Sigmoid colon (tissue), 7 donors: Measurements from ENCODE around the gene OR52E5. TPM values are rescaled to one million over a fixed set of nuclear protein-coding genes. Genes with fewer than 3 reads are reported as not detected.

Experiments
- DNase-seq: peaks from one replicate; pipeline ENCODE4 v3.0.0-alpha.2; 2019
- H3K27ac ChIP-seq, 4 donors: fragments of 200-600 bp; sonication (generic); one replicate each; pipeline ENCODE4 v1.5.1; 2016 to 2019; ENCODE audit warnings: mild to moderate bottlenecking in 1 of 4
- H3K27me3 ChIP-seq, 3 donors: fragments of 200-600 bp; sonication (generic); one replicate each; pipeline ENCODE4 v1.5.1; 2019; ENCODE audit warnings: mild to moderate bottlenecking in 1 of 3
- H3K36me3 ChIP-seq, 4 donors: fragments of 200-600 bp; sonication (generic); one replicate each; pipeline ENCODE4 v1.5.1; 2016 to 2019
- H3K4me1 ChIP-seq, 4 donors: fragments of 200-600 bp; sonication (generic); one replicate each; pipeline ENCODE4 v1.5.1; 2017 to 2019
- H3K4me3 ChIP-seq, 4 donors: fragments of 200-600 bp; sonication (generic); one replicate each; pipeline ENCODE4 v1.5.1; 2017 to 2019; ENCODE audit warnings: mild to moderate bottlenecking in 2 of 4, moderate library complexity in 1 of 4
- H3K9me3 ChIP-seq, 4 donors: fragments of 200-600 bp in 3 of 4; sonication (generic) in 3 of 4; one replicate each; pipeline versions ENCODE4 v1.5.1 to v1.6.1; 2013 to 2019
- EP300 ChIP-seq, 4 donors: sonication (generic); formaldehyde crosslinking; IDR thresholded peaks; one replicate each; pipeline ENCODE4 v1.6.1; 2017; ENCODE audit warnings: antibody characterized with exemption in 4 of 4
- POLR2A ChIP-seq, 2 donors: fragments of 450-650 bp; IDR thresholded peaks; one replicate each; pipeline ENCODE4 v1.6.1; 2016; ENCODE audit warnings: antibody characterized with exemption in 2 of 2, mild to moderate bottlenecking in 2 of 2, moderate library complexity in 2 of 2
- POLR2AphosphoS5 ChIP-seq, 4 donors: sonication (generic); formaldehyde crosslinking; IDR thresholded peaks; one replicate each; pipeline ENCODE4 v1.6.1; 2017; ENCODE audit warnings: antibody characterized with exemption in 4 of 4
- WGBS, 2 donors: extraction: QIAGEN DNeasy Blood & Tissue Kit; methylation state at CpG; one replicate each; pipeline ENCODE4 v1.1.7; 2013; 5-methylcytosine and 5-hydroxymethylcytosine counted together
- intact Hi-C: fragments of 100-400 bp; cut with DNase I; formaldehyde crosslinking; loops from one replicate; pipeline ENCODE4 v1.15.1; 2023
- polyA plus RNA-seq, 3 donors: library from polyadenylated mRNA; stranded (reverse); fragments of 200-250 nt; gene quantifications; one replicate each; pipeline ENCODE4 v1.2.3, GENCODE V29; 2013
- total RNA-seq, 4 donors: library from RNA; depleted of rRNA; stranded (reverse); fragments of >200 nt; gene quantifications; one replicate each; pipeline ENCODE4 v1.1.0, GENCODE V29; 2016
- TF ChIP-seq, protein P1 (sequence below), 4 experiments: fragments of 450-650 bp in 3 of 4; fragments of 200-600 bp in 1 of 4; IDR thresholded peaks; one replicate each; pipeline ENCODE4 v1.5.1; 2016 to 2019; ENCODE audit warnings: antibody characterized with exemption in 4 of 4, mild to moderate bottlenecking in 3 of 4, moderate library complexity in 2 of 4
- donor health status: healthy with polysubstance abuse.
- donor health status: Bipolar disorder and iron deficiency.
- donor health status: healthy.

OR52E5 gene
- total and polyA plus RNA-seq, 7 donors = not detected

DNA sequence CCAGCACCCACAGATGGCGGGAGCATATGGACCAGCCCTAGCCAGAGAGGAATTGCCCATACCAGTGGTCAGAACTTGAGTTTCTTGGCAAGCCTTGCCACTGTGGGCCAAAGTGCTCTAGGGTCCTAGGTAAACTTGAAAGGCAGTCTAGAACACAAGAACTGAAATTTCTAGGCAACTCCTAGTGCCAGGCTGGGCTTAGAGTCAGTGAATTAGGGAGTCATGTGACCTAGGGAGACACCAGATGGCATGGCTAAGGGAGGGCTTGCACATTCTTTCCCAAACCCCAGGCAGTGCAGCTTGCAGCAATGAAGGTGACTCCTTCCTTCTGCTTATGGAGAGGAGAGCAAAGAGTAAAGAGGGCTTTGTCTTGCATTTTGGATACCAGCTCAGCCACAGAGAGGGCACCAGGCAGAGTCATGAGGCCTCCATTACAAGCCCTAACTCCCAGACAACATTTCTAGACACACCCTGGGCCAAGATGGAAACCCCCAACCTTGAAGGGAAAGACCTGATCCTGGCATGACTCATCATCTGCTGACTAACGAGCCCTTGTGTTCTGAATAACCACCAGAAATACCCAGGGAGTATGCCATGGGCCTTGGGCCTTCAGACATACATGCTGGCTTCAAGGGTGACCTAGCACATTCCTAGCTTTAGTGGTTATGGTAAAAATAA lies 29.9 kb downstream of the OR52E5 start:
- no peaks in the 10 kb centered on the region for H3K36me3 ChIP-seq
- H3K4me3 ChIP-seq = no peak overlapping the region
- H3K4me1 ChIP-seq = no peaks in the 10 kb centered on the region
- WGBS, 2 donors = 71 to 83% methylated on average over 2 of the region's 2 CpGs
- intact Hi-C loops = no loop called here
- no peak for TF ChIP-seq EP300 (IDR thresholded peaks at IDR 0.05)
- TF ChIP-seq POLR2A (IDR thresholded peaks at IDR 0.05) = no peak
- no peak for TF ChIP-seq POLR2AphosphoS5 (IDR thresholded peaks at IDR 0.05)
- TF ChIP-seq, protein P1, sequence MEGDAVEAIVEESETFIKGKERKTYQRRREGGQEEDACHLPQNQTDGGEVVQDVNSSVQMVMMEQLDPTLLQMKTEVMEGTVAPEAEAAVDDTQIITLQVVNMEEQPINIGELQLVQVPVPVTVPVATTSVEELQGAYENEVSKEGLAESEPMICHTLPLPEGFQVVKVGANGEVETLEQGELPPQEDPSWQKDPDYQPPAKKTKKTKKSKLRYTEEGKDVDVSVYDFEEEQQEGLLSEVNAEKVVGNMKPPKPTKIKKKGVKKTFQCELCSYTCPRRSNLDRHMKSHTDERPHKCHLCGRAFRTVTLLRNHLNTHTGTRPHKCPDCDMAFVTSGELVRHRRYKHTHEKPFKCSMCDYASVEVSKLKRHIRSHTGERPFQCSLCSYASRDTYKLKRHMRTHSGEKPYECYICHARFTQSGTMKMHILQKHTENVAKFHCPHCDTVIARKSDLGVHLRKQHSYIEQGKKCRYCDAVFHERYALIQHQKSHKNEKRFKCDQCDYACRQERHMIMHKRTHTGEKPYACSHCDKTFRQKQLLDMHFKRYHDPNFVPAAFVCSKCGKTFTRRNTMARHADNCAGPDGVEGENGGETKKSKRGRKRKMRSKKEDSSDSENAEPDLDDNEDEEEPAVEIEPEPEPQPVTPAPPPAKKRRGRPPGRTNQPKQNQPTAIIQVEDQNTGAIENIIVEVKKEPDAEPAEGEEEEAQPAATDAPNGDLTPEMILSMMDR (IDR thresholded peaks at IDR 0.05) = no peak
- no peak for DNase-seq
- peaks cover 0 to 3% (median 2%) of the 10 kb centered on the region in 4 donors for H3K9me3 ChIP-seq
- H3K27me3 ChIP-seq = no peaks in the 10 kb centered on the region
- no peak overlapping the region for H3K27ac ChIP-seq

GRCh38 chr11:5923427-5923776 lies 30.4 kb downstream of the OR52E5 start:
- no peak for TF ChIP-seq POLR2A (IDR thresholded peaks at IDR 0.05)
- TF ChIP-seq, protein P1 (IDR thresholded peaks at IDR 0.05) = no peak
- TF ChIP-seq EP300 (IDR thresholded peaks at IDR 0.05) = no peak
- TF ChIP-seq POLR2AphosphoS5 (IDR thresholded peaks at IDR 0.05) = no peak
- intact Hi-C loops = no loop called here
- peaks cover 0 to 3% (median 2%) of the 10 kb centered on the region in 4 donors for H3K9me3 ChIP-seq
- DNase-seq = no peak
- H3K4me1 ChIP-seq = no peaks in the 10 kb centered on the region
- no peak overlapping the region for H3K4me3 ChIP-seq
- H3K27me3 ChIP-seq = no peaks in the 10 kb centered on the region
- H3K27ac ChIP-seq = no peak overlapping the region
- no peaks in the 10 kb centered on the region for H3K36me3 ChIP-seq

DNA sequence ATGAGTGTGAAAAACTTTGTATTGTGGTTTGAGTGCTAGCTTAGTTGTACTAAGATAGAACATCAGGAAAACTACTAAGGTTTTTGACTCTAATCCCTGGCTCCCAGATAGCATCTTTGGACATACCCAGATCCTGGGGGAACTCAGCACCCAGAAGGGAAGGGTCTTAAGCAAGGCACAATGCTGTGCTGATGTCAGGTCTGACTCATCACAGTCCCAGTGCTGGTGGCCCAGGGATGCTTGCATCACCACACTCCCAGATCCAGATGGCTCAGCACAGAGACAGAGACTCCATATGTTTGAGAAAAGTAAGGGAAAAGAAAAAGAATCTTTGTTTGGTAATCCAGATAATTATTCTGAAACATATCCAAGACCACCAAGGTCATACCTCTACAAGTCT lies 30.8 kb downstream of the OR52E5 start:
- peaks cover 0 to 3% (median 2%) of the 10 kb centered on the region in 4 donors for H3K9me3 ChIP-seq
- intact Hi-C loops = no loop called here
- no peak overlapping the region for H3K4me3 ChIP-seq
- no peak for TF ChIP-seq POLR2A (IDR thresholded peaks at IDR 0.05)
- no peak for TF ChIP-seq EP300 (IDR thresholded peaks at IDR 0.05)
- TF ChIP-seq, protein P1 (IDR thresholded peaks at IDR 0.05) = no peak
- TF ChIP-seq POLR2AphosphoS5 (IDR thresholded peaks at IDR 0.05) = no peak
- H3K36me3 ChIP-seq = no peaks in the 10 kb centered on the region
- H3K4me1 ChIP-seq = no peaks in the 10 kb centered on the region
- H3K27ac ChIP-seq = no peak overlapping the region
- DNase-seq = no peak
- no peaks in the 10 kb centered on the region for H3K27me3 ChIP-seq

DNA sequence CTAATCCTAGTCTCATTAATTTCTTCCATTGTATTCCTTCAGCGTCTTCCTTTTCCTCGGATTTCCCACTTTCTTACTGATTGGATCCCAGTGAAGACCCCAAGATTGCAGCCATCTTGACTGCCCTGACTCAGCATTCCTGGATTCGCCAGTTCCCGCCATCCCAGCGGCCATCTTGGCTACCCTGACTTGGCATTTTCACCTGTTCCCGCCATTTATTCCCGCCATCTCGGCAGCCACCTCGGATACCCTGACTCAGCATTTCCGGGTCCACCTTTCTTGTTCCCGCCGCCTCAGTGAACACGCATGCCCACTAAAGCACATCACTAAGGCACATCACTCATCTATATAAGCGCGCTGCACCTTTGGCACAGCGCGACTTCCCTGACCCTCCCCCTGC lies 35.3 kb downstream of the OR52E5 start:
- no peaks in the 10 kb centered on the region for H3K4me1 ChIP-seq
- TF ChIP-seq POLR2AphosphoS5 (IDR thresholded peaks at IDR 0.05) = no peak
- TF ChIP-seq, protein P1 (IDR thresholded peaks at IDR 0.05) = no peak
- DNase-seq = no peak
- no peaks in the 10 kb centered on the region for H3K27me3 ChIP-seq
- H3K36me3 ChIP-seq = no peaks in the 10 kb centered on the region
- H3K4me3 ChIP-seq = no peak overlapping the region
- WGBS, 2 donors = 96 to 97% methylated on average over 17 of the region's 17 CpGs
- H3K9me3 ChIP-seq = peaks cover 0 to 3% (median 1%) of the 10 kb centered on the region in 4 donors
- intact Hi-C loops = no loop called here
- H3K27ac ChIP-seq = no peak overlapping the region

- 87% methylated on average over 15 of the region's 15 CpGs for WGBS, 2 donors
- TF ChIP-seq POLR2A (IDR thresholded peaks at IDR 0.05) (no peak), POLR2AphosphoS5 (IDR thresholded peaks at IDR 0.05) (no peak), EP300 (IDR thresholded peaks at IDR 0.05) (no peak)
- TF ChIP-seq, protein P1 (IDR thresholded peaks at IDR 0.05) = no peak
- Histone ChIP-seq H3K36me3 (no peaks in the 10 kb centered on the region), H3K9me3 (peaks cover 0 to 3% (median 1%) of the 10 kb centered on the region in 4 donors), H3K27me3 (no peaks in the 10 kb centered on the region), H3K4me3 (no peak overlapping the region), H3K27ac (no peak overlapping the region), H3K4me1 (no peaks in the 10 kb centered on the region)
- intact Hi-C loops = no loop called here
- DNase-seq = no peak
These were observed 35.8 kb downstream of the OR52E5 start for GRCh38 chr11:5928811-5929210.
